ENCODE measurements around the gene TSSC4. TPM values are rescaled to one million over a fixed set of nuclear protein-coding genes. Genes with fewer than 3 reads are reported as not detected.

TSSC4 gene
- total RNA-seq, 6 experiments from 2014 or later: 17.6 to 27.0 (median 19.5) TPM

- intact Hi-C loops (cut with DNase I): no loop called here
- H3K36me3 ChIP-seq: no peaks in the 10 kb centered on the region
- ATAC-seq (no peak), DNase-seq (peak in 1 of 3 donors; percentile 26)
- no peaks in the 10 kb centered on the region for H3K27me3 ChIP-seq
- H3K4me3 ChIP-seq: no peak overlapping the region
- H3K27ac ChIP-seq: no peak overlapping the region
- H3K4me1 ChIP-seq: no peaks in the 10 kb centered on the region
- WGBS (ENCODE audit: insufficient coverage, low coverage, low lambda C conversion rate, missing lambda C conversion rate): 57% methylated on average over 3 of the region's 4 CpGs
- no peaks in the 10 kb centered on the region for H3K9me3 ChIP-seq
- no peak for TF ChIP-seq POLR2A (IDR thresholded peaks at IDR 0.05)
- TF ChIP-seq, protein P1, sequence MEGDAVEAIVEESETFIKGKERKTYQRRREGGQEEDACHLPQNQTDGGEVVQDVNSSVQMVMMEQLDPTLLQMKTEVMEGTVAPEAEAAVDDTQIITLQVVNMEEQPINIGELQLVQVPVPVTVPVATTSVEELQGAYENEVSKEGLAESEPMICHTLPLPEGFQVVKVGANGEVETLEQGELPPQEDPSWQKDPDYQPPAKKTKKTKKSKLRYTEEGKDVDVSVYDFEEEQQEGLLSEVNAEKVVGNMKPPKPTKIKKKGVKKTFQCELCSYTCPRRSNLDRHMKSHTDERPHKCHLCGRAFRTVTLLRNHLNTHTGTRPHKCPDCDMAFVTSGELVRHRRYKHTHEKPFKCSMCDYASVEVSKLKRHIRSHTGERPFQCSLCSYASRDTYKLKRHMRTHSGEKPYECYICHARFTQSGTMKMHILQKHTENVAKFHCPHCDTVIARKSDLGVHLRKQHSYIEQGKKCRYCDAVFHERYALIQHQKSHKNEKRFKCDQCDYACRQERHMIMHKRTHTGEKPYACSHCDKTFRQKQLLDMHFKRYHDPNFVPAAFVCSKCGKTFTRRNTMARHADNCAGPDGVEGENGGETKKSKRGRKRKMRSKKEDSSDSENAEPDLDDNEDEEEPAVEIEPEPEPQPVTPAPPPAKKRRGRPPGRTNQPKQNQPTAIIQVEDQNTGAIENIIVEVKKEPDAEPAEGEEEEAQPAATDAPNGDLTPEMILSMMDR (IDR thresholded peaks at IDR 0.05): no peak
Observed at GRCh38 chr11:2437516-2437915, 37.0 kb downstream of the TSSC4 start.

DNA sequence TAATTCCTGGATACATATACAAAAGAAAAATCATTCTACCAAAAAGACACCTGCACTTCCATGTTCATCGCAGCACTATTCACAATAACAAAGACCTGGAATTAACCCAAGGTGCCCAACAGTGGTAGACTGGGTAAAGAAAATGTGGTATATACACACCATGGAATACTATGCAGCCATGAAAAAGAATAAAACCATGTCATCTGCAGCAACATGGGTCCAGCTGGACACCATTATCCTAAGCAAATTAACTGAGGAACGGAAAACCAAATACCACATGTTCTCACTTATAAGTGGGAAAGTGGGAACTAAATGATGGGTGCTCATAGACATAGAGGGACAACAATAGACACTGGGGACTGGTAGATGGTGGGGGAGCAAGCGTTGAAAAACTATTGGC, 39.3 kb downstream of the TSSC4 start:
- Histone ChIP-seq H3K9me3 (no peaks in the 10 kb centered on the region), H3K4me3 (no peak overlapping the region), H3K27me3 (no peaks in the 10 kb centered on the region), H3K27ac (no peak overlapping the region), H3K4me1 (no peaks in the 10 kb centered on the region), H3K36me3 (no peaks in the 10 kb centered on the region)
- 69% methylated on average over 3 of the region's 3 CpGs for WGBS (ENCODE audit: insufficient coverage, low coverage, low lambda C conversion rate, missing lambda C conversion rate)
- intact Hi-C loops (cut with DNase I): loop anchor here in 1 of 2 donors (10.0 kb wide), 1 partner anchor 75 kb away; no protein-coding TSS in a partner anchor
- TF ChIP-seq, protein P1 (IDR thresholded peaks at IDR 0.05): no peak
- TF ChIP-seq POLR2A (IDR thresholded peaks at IDR 0.05): no peak
- DNase-seq (peak in 1 of 3 donors; percentile 6), ATAC-seq (no peak)

DNA sequence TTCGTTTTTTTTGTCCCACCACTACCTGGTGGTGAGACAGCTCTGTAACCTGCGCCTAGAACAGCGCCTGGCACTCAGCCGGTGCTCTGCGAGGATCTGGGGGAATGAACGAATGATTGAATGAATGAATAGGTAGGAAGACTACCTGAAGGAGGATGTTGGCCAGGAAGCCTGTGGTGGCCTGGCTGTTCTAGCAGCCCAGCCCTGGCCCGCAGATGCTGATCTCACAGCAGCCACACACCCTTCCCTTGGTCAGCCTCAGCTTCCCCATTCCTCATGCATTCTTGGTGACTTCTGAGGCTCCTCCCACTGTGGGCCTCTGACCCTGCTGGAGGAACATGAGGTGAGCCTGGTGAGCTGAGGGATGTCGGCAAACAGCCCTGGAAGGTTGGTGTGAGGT, 40.1 kb downstream of the TSSC4 start:
- WGBS (ENCODE audit: insufficient coverage, low coverage, low lambda C conversion rate, missing lambda C conversion rate): 37% methylated on average over 4 of the region's 8 CpGs
- intact Hi-C loops (cut with DNase I): loop anchor here in 1 of 2 donors (10.0 kb wide), 1 partner anchor 74 kb away; no protein-coding TSS in a partner anchor

DNA sequence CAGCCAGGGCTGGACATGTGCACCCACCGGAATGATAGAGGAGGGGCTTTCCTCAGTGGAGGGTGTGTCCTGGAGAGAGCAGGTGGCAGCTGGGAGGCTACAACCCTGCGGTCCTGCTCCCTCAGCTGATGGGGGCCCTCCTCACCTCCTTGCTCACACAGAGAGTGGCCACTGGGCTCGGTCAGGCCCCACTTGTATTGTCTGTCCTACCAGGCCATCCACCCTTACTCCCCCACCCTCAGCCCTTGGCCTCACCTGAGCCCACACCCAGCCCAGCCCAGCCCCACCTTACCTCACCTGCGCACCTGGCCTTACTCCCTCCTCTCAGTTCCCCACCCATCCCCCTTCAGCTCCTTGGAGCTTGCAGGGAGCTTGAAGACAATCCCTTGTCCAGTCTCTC, 40.6 kb downstream of the TSSC4 start:
- no peaks in the 10 kb centered on the region for H3K4me1 ChIP-seq
- H3K27me3 ChIP-seq: peaks cover 0 to 4% of the 10 kb centered on the region in 2 donors
- no peak overlapping the region for H3K4me3 ChIP-seq
- no peaks in the 10 kb centered on the region for H3K36me3 ChIP-seq
- intact Hi-C loops (cut with DNase I): loop anchor here in 1 of 2 donors (10.0 kb wide), 1 partner anchor 74 kb away; no protein-coding TSS in a partner anchor
- no peak for TF ChIP-seq POLR2A (IDR thresholded peaks at IDR 0.05)
- ATAC-seq (no peak), DNase-seq (peak; percentile 13 to 42 (median 36))
- H3K27ac ChIP-seq: no peak overlapping the region
- 100% methylated on average over 1 of the region's 4 CpGs for WGBS (ENCODE audit: insufficient coverage, low coverage, low lambda C conversion rate, missing lambda C conversion rate)
- H3K9me3 ChIP-seq: no peaks in the 10 kb centered on the region

More for the DNA sequence above, 40.1 kb downstream of the TSSC4 start:
- ATAC-seq (peak in 1 of 4 donors; percentile 21), DNase-seq (peak; percentile 18 to 37 (median 33))
- Histone ChIP-seq H3K4me3 (no peak overlapping the region), H3K9me3 (no peaks in the 10 kb centered on the region), H3K27ac (no peak overlapping the region), H3K27me3 (peaks cover 0 to 4% of the 10 kb centered on the region in 2 donors), H3K4me1 (no peaks in the 10 kb centered on the region), H3K36me3 (no peaks in the 10 kb centered on the region)
- no peak for TF ChIP-seq POLR2A (IDR thresholded peaks at IDR 0.05)
- TF ChIP-seq, protein P1 (IDR thresholded peaks at IDR 0.05): no peak

GRCh38 chr11:2442589-2442988, 42.0 kb downstream of the TSSC4 start:
- Histone ChIP-seq H3K36me3 (no peaks in the 10 kb centered on the region), H3K4me1 (no peaks in the 10 kb centered on the region), H3K9me3 (no peaks in the 10 kb centered on the region), H3K4me3 (no peak overlapping the region), H3K27ac (no peak overlapping the region), H3K27me3 (peaks cover 0 to 4% of the 10 kb centered on the region in 2 donors)
- TF ChIP-seq, protein P1 (IDR thresholded peaks at IDR 0.05): no peak
- TF ChIP-seq POLR2A (IDR thresholded peaks at IDR 0.05): no peak
- intact Hi-C loops (cut with DNase I): loop anchor here in 1 of 2 donors (10.0 kb wide), 1 partner anchor 72 kb away; no protein-coding TSS in a partner anchor
- 80% methylated on average over 2 of the region's 2 CpGs for WGBS (ENCODE audit: insufficient coverage, low coverage, low lambda C conversion rate, missing lambda C conversion rate)
- no peak for ATAC-seq
- no peak for DNase-seq

Data from right lobe of liver (tissue), 6 donors.